ENCODE measurements around the gene SRSF9.

SRSF9 gene

GRCh38 chr12:120497524-120498150 lies 28.1 kb upstream of the SRSF9 start:
- Histone ChIP-seq H3K36me3 (peaks cover 41 to 55% (median 50%) of the 10 kb centered on the region in 11 experiments), H3K9me3 (replicated peaks in 1 of 11) (no peaks in the 10 kb centered on the region), H3K4me1 (peaks cover 24 to 33% (median 28%) of the 10 kb centered on the region in 10 experiments), H3K27me3 (no peaks in the 10 kb centered on the region), H4K20me1 (peaks cover 20 to 38% (median 31%) of the 10 kb centered on the region in 11 experiments), H3K4me3 (peak overlapping the region; percentile 85 to 99 (median 97)), H3K27ac (peak overlapping the region in 4 of 11 experiments; percentile 9 to 81 (median 40); a peak in 2 of 22 replicates), H3K4me2 (peak overlapping the region; percentile 81 to 98 (median 92)), H3K9ac (peak overlapping the region; percentile 78 to 91 (median 84))
- TF ChIP-seq Cebpa-rat (IDR thresholded peaks at IDR 0.05), result no peak

- peak overlapping the region; percentile 78 to 91 (median 84) for H3K9ac ChIP-seq
- peak overlapping the region; percentile 81 to 98 (median 92) for H3K4me2 ChIP-seq
- no peak for TF ChIP-seq Cebpa-rat (IDR thresholded peaks at IDR 0.05)
- H3K4me1 ChIP-seq, result peaks cover 24 to 33% (median 28%) of the 10 kb centered on the region in 10 experiments
- H3K27me3 ChIP-seq, result no peaks in the 10 kb centered on the region
- H3K9me3 ChIP-seq (replicated peaks in 1 of 11), result no peaks in the 10 kb centered on the region
- peaks cover 20 to 38% (median 31%) of the 10 kb centered on the region in 11 experiments for H4K20me1 ChIP-seq
- peaks cover 35 to 51% (median 43%) of the 10 kb centered on the region in 11 experiments for H3K36me3 ChIP-seq
- peak overlapping the region; percentile 44 to 81 (median 73); a peak in 21 of 22 replicates for H3K27ac ChIP-seq
- peak overlapping the region; percentile 85 to 99 (median 97) for H3K4me3 ChIP-seq
Measured at GRCh38 chr12:120496413-120497340, 27.1 kb upstream of the SRSF9 start.

GRCh38 chr12:120495731-120496412 lies 26.3 kb upstream of the SRSF9 start, which contains the start of gene DYNLL1:
Gene DYNLL1 (plus strand): TSS chr12:120496113. CDS start chr12:120496422, 309 bp downstream.
- Histone ChIP-seq H3K4me3 (peak within 1 kb of the TSS; percentile 85 to 99 (median 97)), H3K4me1 (peaks cover 24 to 33% (median 28%) of the 10 kb centered on the region in 10 experiments), H3K27me3 (no peaks in the 10 kb centered on the region), H3K27ac (peak within 1 kb of the TSS; percentile 44 to 81 (median 73); a peak in 21 of 22 replicates), H3K4me2 (peak within 1 kb of the TSS; percentile 85 to 98 (median 92)), H3K36me3 (peaks cover 32 to 51% (median 40%) of the 10 kb centered on the region in 11 experiments), H3K9me3 (replicated peaks in 1 of 11) (no peaks in the 10 kb centered on the region), H4K20me1 (peaks cover 20 to 38% (median 31%) of the 10 kb centered on the region in 11 experiments), H3K9ac (peak within 1 kb of the TSS; percentile 78 to 91 (median 84))
- no peak for TF ChIP-seq Cebpa-rat (IDR thresholded peaks at IDR 0.05)

GRCh38 chr12:120495186-120495730 lies 25.7 kb upstream of the SRSF9 start:
- no peaks in the 10 kb centered on the region for H3K9me3 ChIP-seq (replicated peaks in 1 of 11)
- peak overlapping the region in 9 of 11 experiments; percentile 46 to 91 (median 84); a peak in 16 of 22 replicates for H3K9ac ChIP-seq
- peaks cover 26 to 51% (median 40%) of the 10 kb centered on the region in 11 experiments for H3K36me3 ChIP-seq
- no peaks in the 10 kb centered on the region for H3K27me3 ChIP-seq
- peak overlapping the region; percentile 69 to 95 (median 89) for H3K4me2 ChIP-seq
- H3K27ac ChIP-seq, result peak overlapping the region in 4 of 11 experiments; percentile 23 to 74 (median 56); a peak in 3 of 22 replicates
- peaks cover 24 to 33% (median 28%) of the 10 kb centered on the region in 10 experiments for H3K4me1 ChIP-seq
- no peak for TF ChIP-seq Cebpa-rat (IDR thresholded peaks at IDR 0.05)
- H3K4me3 ChIP-seq, result peak overlapping the region; percentile 85 to 99 (median 97)
- peaks cover 20 to 38% (median 31%) of the 10 kb centered on the region in 11 experiments for H4K20me1 ChIP-seq

GRCh38 chr12:120490833-120491512 lies 21.4 kb upstream of the SRSF9 start:
- no peak for TF ChIP-seq Cebpa-rat (IDR thresholded peaks at IDR 0.05)
- Histone ChIP-seq H3K4me1 (peaks cover 18 to 38% (median 26%) of the 10 kb centered on the region in 10 experiments), H3K9me3 (replicated peaks in 1 of 11) (no peaks in the 10 kb centered on the region), H3K9ac (peak overlapping the region in 1 of 11 experiments; percentile 17; a peak in 1 of 22 replicates), H3K27ac (no peak overlapping the region), H4K20me1 (no peaks in the 10 kb centered on the region), H3K36me3 (peaks cover 0 to 27% (median 17%) of the 10 kb centered on the region in 11 experiments; a peak in 12 of 22 replicates), H3K27me3 (no peaks in the 10 kb centered on the region), H3K4me3 (no peak overlapping the region), H3K4me2 (no peak overlapping the region)

- Histone ChIP-seq H3K4me2 (no peak overlapping the region), H3K4me1 (peaks cover 22 to 38% (median 26%) of the 10 kb centered on the region in 10 experiments), H3K27ac (no peak overlapping the region), H3K9ac (no peak overlapping the region; a peak in 1 of 22 replicates), H3K36me3 (peaks cover 0 to 27% (median 17%) of the 10 kb centered on the region in 11 experiments; a peak in 12 of 22 replicates), H3K9me3 (replicated peaks in 1 of 11) (no peaks in the 10 kb centered on the region), H3K27me3 (no peaks in the 10 kb centered on the region), H4K20me1 (no peaks in the 10 kb centered on the region), H3K4me3 (no peak overlapping the region)
- TF ChIP-seq Cebpa-rat (IDR thresholded peaks at IDR 0.05), result no peak
Measured at GRCh38 chr12:120490325-120490724, 20.8 kb upstream of the SRSF9 start.

GRCh38 chr12:120489018-120489417 lies 19.5 kb upstream of the SRSF9 start:
- Histone ChIP-seq H3K9me3 (replicated peaks in 1 of 11) (no peaks in the 10 kb centered on the region), H3K27me3 (no peaks in the 10 kb centered on the region), H3K4me1 (peaks cover 11 to 31% (median 15%) of the 10 kb centered on the region in 10 experiments; a peak in 19 of 20 replicates), H3K27ac (no peak overlapping the region), H3K36me3 (peaks cover 0 to 27% (median 17%) of the 10 kb centered on the region in 11 experiments; a peak in 12 of 22 replicates), H4K20me1 (no peaks in the 10 kb centered on the region), H3K4me2 (peak overlapping the region in 5 of 11 experiments; percentile 4 to 46 (median 33); a peak in 7 of 22 replicates), H3K4me3 (no peak overlapping the region), H3K9ac (no peak overlapping the region)
- no peak for TF ChIP-seq Cebpa-rat (IDR thresholded peaks at IDR 0.05)
